Forelimb muscle (tissue), 1 donor: ENCODE measurements around the gene PHLPP1. TPM values are rescaled to one million over a fixed set of nuclear protein-coding genes. Genes with fewer than 3 reads are reported as not detected.

Experiments used
- DNase-seq: peaks from one replicate; pipeline ENCODE4 v3.0.0-alpha.2; 2013; ENCODE audit warnings: low read depth
- polyA plus RNA-seq: library from polyadenylated mRNA; unstranded; fragments of 120-200 nt; gene quantifications from one replicate; pipeline ENCODE4 v1.2.1, GENCODE V29; 2013; ENCODE audit not compliant: insufficient read length

The PHLPP1 gene
- polyA plus RNA-seq, 1 donor = 7.3 TPM

- DNase-seq = no peak
Measured at GRCh38 chr18:62844850-62845643, 129.7 kb downstream of the PHLPP1 start.

GRCh38 chr18:62846313-62846712 is 131.0 kb downstream of the PHLPP1 start:
- DNase-seq = no peak

DNA sequence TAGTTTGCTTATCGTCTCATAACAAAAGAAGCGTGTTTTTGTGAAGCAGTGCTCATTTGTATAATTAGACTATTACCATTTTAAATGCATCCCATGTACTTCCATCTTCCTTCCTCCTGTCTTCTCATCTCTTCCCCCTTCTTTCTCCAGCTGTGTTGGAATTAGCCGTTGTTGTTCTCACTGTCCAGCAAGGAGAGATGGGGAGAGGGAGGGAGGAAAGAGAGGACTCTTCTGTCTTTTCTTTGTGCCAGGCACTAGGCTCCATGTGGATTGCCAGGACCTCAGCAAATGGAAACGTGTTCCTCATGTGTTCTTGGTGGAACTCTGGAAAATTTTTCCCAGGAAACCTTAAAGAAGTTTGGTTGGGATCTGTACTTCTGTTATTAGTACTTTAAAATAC is 131.7 kb downstream of the PHLPP1 start:
- DNase-seq = no peak

DNA sequence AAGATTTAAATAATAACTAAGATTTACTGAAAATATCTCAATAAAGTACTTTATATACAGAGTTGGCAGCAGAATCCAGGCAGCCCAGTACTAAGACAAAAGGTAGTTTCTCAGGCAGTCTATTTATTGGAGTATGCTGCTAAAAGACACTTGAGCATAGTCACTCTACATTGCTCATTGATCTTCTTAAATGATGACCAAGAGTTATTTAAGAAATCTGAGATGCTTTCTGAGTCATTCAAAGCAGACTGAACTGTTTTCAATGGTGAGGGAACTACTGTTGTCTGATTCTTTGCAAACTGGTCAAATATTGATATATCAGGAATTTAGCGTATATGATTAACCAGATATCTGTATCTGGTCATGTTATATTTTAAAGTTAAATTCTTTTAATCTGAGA is 133.6 kb downstream of the PHLPP1 start:
- DNase-seq = no peak

- DNase-seq = no peak
Measured at GRCh38 chr18:62850619-62851306, 135.4 kb downstream of the PHLPP1 start.

DNA sequence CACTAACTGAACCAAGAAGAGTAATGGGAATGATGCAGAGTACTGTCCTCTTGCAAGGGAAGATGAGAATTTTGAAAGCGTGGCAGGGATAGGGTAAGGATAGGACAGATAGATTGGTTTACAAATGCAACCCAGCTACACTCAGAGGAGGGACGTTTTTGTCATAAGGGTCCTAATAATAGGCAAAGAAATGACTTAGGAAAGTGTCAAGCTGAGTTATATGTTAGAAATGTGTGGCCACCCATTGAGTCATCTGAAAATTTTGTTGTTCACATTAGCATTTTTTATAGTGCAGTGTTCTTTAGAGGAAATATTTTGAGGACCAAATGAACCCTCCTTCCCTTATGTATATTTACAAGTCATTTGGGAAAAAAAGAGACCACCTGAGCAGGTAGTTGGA is 137.5 kb downstream of the PHLPP1 start:
- DNase-seq = no peak

GRCh38 chr18:62856294-62856693 is 141.0 kb downstream of the PHLPP1 start:
- no peak for DNase-seq

GRCh38 chr18:62857263-62857976 is 142.1 kb downstream of the PHLPP1 start:
- DNase-seq = no peak

DNA sequence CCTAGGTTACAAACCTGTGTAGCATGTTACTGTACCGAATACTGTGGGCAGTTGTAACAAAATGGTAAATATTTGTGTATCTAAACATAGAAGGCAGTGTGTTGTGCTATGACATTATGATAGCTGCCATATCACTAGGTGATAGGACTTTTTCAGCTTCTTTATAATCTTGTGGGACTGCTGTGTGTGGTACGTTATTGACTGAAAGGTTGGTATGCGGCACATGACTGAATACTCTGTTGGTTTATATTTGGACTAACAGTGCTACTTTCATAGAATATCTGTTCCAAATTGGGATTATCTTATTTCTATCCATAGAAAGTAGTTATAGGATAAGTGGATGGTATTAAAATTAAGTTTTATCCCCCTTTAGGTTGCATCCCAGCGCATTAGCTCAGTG is 144.7 kb downstream of the PHLPP1 start:
- DNase-seq = no peak

DNA sequence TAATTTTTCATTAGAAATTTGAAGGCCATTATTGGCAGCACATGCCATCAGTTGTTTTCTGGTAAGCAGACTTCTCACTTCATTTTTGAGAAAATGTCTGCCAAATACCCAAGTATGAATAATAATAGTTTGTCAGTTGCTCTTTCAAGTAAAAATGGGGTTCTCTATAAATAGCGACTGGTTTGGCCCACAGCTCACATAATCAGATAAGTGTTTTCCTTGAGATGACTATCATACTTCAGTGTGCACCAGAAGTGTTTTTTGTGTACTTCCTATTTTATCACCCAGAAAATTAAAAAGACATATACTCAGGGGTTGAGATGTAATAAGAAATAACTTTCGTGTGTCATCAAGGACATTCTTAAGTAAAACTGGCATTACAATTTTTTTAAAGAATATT is 147.1 kb downstream of the PHLPP1 start:
- DNase-seq = no peak

DNA sequence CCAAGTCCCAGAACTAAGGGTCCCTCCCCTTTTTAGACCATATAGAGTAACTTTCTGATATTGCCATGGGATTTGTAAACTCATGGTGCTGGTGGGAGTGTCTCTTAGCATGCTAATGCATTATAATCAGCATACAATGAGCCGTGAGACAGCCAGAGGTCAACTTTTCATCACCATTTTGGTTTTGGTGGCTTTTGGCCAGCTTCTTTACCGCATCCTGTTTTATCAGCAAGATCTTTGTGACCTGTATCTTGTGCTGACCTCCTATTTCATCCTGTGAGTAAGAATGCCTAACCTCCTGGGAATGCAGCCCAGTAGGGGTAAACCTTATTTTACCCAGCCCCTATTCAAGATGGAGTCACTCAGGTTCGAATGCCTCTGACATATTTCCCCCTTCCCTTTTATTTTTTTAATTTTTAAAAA is 148.2 kb downstream of the PHLPP1 start:
- DNase-seq = no peak

- no peak for DNase-seq
Measured at GRCh38 chr18:62865498-62865897, 150.2 kb downstream of the PHLPP1 start.

DNA sequence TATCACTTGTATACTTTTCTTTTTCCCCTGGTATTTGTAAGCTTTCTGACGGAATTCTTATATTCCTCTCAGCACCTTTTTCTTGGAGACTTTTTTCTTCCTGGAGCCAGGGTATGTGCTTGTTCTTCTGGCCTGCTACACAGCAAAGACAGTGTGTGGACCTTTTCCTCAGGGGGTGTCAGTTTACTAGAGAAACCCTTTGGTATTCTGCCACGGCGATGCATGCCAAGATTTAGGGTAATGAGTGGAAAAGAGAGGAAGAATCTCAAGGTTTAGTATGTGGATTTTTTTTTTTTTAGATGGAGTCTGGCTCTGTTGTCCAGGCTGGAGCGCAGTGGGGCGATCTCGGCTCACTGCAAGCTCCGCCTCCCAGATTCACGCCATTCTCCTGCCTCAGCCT is 152.2 kb downstream of the PHLPP1 start:
- no peak for DNase-seq

- no peak for DNase-seq
Measured at GRCh38 chr18:62868645-62869044, 153.3 kb downstream of the PHLPP1 start.

DNA sequence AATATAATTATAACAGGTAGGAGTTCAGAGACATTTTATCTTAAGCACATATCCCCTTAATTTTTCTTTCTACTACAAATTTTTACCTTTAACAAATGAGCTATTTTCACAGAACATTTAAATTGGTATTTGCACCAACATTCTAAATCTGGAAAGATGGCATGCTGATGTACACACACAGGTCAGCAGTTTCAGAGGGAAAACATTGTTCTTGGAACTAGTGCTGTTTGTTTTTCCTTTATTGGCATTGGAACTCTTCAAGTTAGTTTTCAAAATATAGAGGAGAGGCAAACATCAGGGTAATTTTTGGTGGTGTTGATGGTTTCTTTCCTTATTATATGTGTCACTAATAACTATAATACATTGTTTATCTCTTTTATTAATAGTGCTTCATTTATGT is 155.3 kb downstream of the PHLPP1 start:
- no peak for DNase-seq

- DNase-seq = no peak
Measured at GRCh38 chr18:62875323-62875722, 160.0 kb downstream of the PHLPP1 start.

- DNase-seq = no peak
Measured at GRCh38 chr18:62876111-62876510, 160.8 kb downstream of the PHLPP1 start.

DNA sequence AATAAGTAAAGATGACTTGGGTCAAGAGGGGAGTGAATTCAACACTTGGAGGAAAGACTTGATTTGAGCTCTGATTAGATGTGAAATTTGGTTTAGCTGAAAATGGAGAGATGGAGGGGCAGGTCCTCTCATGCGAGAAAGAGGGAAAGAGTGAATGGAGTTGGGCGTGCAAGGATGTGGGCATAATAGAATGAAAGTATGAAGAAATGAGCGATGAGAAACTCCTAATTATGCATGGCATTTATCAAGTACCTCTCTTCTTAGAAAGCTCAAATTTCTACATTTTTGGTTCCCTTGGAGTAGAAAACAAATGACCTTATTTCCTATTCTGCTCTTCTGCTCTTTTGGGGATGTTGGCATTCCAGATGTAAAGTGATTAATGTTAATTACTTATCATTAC is 161.5 kb downstream of the PHLPP1 start:
- no peak for DNase-seq

DNA sequence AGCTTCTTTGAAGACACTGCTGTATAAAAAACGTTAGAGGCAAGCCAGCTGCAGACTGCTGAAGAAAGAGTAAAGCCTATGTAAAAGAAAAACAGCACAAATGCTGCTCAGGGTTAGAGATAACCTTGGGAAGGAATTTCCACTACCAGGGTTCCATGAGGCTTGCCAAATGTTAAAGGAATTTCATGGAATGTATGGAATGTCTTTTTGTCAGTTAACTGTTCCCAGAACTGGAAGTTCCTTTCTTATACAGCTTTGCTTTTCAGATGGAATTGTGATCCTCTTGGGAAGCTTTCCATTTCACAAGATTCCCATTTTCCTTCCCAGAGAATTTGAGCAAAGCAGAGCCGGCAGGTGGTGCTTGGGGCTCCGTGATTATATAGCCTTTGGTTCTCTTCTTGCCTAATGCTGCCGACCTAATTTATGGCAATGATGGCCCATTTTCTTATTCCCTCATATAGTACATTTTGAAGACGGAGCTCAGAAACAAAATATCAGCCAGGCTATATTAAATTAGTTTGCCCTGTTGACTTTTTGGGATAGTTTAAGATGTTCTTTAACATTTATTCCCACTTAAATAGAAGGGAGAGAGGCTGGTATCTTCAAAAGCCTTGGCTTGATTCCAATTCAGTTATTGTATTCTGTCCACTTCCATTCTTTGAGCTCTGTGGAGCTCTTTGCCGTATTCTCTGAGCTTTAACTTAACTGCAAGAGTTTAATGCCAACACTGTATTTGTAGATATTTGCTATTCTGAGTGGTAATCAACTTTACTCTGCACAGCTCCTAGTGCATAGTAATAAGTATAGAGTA is 162.3 kb downstream of the PHLPP1 start:
- DNase-seq = no peak

DNA sequence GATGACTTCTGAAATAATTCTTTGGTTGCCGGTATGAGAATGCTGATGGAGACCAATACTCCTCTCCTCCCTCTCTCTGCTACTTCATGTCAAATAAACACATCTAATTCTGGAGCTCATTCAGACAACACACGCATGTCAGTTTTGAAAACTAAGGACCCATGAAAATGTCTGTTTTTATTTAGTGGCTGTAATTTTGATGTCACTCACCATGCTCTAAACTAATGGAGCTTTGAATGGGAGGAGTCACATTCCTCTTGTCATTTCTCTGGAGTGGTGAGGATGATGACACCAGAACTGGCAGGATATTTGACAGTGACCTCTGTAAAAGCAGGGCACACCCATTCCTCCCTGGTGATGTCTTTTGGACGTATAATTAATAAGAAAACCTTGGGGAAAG is 163.0 kb downstream of the PHLPP1 start:
- no peak for DNase-seq

GRCh38 chr18:62880034-62880433 is 164.7 kb downstream of the PHLPP1 start:
- no peak for DNase-seq
